ENCODE results near the gene NTPCR.

GRCh38 chr1:232983817-232984567 is 33.6 kb downstream of the NTPCR start:
- no peak for TF ChIP-seq POLR2AphosphoS5 (IDR thresholded peaks at IDR 0.05)
- TF ChIP-seq EP300 (IDR thresholded peaks at IDR 0.05; ENCODE audit: low read depth) = no peak

Measured in transverse colon (tissue), 3 donors.